GM19372 (cell line): ENCODE measurements around the gene NTN3.
A peak's percentile ranks its signal among the peaks of the same experiment; 100 is the strongest.
"Not testable (repeated sequence)": the region's sequence is repeated elsewhere in the genome, so short reads cannot be mapped to it uniquely, and the experiment has no call there.

ENCODE experiments used
- ATAC-seq: cut with Tn5 transposase; IDR thresholded peaks from one replicate; pipeline ENCODE4 v1.9.1; 2021; ENCODE audit warnings: mild to moderate bottlenecking, low read depth, moderate library complexity; ENCODE audit not compliant: unreplicated experiment

NTN3 gene

DNA sequence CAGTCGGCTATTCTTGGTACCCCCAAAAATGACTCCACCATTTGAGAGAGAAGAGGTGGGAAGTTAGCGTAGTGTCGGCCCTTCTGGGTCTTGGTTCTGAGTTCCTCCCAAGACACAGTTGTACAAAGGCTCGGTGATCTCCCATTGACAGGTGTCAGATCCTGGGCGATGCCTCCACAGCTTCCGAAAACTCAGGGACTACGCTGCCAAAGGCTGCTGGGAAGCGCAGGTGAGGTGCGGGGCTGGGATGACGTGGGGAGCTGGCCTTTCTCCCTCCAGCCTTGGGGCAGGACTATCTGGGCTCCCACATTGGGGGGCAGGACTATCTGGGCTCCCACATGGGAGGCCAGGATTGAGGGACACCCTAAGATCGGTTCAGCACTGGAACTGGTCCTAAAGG, 31.5 kb upstream of the NTN3 start:
- no peak for ATAC-seq

DNA sequence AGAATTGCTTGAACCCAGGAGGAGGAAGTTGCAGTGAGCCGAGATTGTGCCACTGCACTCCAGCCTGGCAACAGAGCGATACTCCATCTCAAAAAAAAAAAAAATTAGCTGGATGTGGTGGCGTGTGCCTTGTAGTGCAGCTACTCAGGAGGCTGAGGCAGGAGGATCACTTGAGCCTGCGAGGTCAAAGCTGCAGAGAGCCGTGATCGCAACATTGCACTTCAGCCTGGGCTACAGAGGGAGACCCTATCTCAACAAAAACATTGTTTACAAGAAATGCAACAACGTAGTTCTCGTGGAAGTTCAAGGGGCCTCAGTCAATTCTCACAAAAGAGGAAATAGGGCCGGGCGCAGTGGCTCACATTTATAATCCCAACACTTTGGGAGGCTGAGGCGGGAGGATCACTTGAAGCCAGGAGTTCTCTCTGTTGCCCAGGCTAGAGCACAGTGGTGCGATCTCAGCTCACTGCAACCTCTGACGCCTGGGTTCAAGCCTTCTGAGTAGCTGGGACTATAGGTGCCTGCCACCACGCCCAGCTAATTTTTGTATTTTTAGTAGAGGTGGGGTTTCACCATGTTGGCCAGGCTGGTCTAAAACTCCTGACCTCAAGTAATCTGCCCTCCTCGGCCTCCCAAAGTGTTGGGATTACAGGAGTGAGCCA, 29.8 kb upstream of the NTN3 start:
- not testable (repeated sequence) for ATAC-seq

DNA sequence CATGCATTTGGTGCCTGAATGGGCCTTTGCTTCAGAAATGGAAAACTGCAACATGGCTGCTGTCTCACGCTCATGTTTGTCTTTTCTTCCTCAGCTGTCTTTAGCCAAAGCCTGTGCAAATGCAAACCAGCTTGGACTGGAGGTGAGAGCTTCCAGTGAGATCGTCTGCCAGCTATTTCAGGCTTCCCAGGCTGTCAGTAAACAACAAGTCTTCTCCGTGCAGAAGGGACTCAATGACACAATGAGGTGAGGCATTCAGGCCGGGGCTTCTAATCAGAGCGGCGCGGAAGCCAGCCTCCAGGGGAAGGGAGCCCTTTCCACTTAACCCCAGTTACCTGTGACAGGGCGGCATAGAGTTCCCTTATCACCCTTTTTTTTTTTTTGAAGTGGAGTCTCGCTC, 27.5 kb upstream of the NTN3 start:
- no peak for ATAC-seq

DNA sequence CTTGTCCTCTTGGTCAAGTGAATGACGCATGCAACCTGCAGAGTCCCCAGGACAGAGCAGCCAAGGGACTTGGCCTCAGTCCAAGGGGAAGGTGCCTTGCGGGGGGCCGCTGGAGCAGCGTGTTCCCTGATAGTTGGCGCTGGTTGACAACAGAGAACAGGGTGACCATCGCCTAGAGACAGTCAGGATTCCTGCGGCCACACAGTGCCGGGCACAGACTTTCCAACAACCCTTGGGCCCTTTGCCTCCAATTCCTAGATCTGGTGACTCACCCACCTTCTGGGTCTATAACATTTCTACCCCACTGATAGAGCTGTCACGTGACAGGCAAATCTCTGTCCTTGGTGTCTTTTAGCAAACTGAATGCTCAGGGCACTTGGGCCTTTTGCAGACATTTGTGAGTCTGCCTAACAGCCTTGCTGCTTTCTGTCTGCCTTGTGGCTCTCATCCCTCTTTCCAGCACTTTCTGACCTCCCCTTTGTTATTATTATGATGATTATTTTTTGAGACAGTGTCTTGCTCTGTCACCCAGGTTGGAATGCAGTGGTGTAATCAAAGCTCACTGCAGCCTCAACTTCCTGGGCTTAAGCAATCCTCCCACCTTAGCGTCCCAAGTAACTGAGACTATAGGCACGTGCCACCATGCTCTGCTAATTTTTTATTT, 23.0 kb upstream of the NTN3 start:
- no peak for ATAC-seq

DNA sequence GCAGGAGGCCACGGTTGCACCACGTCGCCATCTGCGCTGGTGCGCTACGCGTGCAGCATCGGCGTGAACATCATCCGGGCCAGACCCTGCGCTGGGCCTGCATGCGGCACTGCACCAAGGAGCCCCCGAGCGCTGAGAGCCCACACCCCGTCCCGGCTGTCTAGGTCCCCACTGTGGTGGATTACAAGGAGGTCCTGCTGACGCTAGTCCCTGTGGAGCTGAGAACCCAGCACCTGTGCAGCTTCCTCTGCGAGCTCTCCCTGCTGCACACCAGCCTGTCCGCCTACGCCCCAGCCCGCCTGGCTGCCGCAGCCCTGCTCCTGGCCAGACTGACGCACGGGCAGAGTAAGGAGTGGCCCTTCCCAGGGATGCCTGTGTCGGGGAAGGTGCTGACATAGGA, 22.0 kb upstream of the NTN3 start:
- no peak for ATAC-seq

GRCh38 chr16:2450535-2450934, 20.6 kb upstream of the NTN3 start:
- ATAC-seq: no peak

GRCh38 chr16:2450975-2451381, 20.1 kb upstream of the NTN3 start:
- no peak for ATAC-seq

DNA sequence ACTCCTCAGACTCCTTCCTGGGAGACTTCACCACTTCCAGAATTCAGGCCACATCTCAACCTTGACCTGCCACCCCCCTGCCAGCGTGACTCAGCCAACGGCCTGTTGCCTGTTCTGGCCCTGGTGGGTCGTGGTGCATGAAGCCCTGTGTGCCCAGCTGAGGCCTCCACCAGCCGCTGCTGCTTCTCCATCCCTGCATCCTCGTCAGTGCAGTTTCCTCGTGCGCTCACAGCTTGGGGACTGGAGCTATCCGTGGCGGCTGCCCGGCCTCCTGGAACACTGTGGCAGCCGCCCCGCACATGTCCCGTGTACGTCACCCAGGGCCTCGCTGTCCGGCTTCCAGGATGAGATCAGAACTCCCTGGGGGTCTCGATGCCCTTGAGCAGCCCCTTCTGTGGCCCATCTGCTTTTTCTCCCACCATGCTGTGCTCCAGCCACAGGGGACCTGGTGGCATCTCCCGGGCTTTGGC, 19.2 kb upstream of the NTN3 start:
- no peak for ATAC-seq

GRCh38 chr16:2452650-2453049, 18.4 kb upstream of the NTN3 start:
- ATAC-seq: no peak

- no peak for ATAC-seq
Measured at GRCh38 chr16:2455081-2455845, 15.8 kb upstream of the NTN3 start.

- ATAC-seq: no peak
Measured at GRCh38 chr16:2456551-2457153, 14.4 kb upstream of the NTN3 start.

- ATAC-seq: no peak
Measured at GRCh38 chr16:2457267-2457666, 13.8 kb upstream of the NTN3 start.

GRCh38 chr16:2457946-2458345, 13.2 kb upstream of the NTN3 start:
- ATAC-seq: no peak

DNA sequence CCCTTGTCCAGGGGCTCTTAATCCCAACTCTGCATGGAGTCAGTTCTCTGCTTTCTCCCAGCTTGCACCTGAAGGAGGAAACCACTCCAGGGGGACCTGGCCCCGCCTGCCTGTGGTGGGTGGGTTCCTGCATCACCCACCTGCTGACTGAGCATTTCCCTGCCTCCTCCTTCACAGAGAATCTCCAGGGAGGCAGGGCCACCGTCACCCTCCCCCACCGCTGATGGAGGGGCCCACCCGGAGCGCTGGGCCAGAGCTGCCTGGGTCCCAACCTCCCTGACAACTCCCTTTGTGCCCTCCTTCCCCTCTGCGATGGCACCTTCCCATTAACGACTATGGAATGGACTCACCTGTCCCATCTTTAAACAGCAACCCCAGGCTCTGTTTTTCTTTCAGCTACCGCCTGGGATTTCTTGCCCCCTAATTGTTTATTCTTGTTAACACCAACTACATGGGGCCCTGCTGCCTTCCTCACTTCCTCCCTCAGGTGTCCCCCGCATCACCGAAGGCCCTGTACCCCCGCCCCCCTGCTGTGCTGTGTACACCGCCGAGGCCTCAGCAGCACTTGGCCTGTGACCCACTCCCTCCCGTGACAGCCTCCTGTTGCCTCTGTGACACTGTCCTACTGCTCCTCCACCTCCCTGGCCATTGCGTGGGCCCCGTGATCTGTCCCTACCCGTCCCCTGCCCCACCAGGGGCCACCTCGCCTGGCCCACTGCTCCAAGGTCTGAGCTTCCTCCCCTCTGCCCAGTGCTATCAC, 12.0 kb upstream of the NTN3 start:
- ATAC-seq: no peak

- ATAC-seq: peak; percentile 90
Measured at GRCh38 chr16:2459647-2460390, 11.3 kb upstream of the NTN3 start, which contains the start of gene TEDC2. Gene TEDC2, plus strand, starts transcription at chr16:2460109. Its CDS starts 36 bp downstream, at chr16:2460145.

GRCh38 chr16:2460391-2460713, 10.7 kb upstream of the NTN3 start:
- no peak for ATAC-seq

DNA sequence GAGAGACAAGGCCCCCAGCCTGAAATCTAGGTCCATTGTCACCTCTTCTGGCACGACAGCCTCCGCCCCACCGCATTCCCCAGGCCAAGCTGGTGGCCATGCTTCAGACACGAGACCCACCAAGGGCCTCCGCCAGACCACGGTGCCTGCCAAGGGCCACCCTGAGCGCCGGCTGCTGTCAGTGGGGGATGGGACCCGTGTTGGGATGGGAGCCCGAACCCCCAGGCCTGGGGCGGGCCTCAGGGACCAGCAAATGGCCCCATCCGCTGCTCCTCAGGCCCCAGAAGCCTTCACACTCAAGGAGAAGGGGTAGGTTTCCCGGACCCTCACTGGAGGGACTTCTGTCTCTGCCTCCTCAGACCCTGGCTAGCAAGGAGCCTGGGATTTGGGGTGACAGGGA, 10.2 kb upstream of the NTN3 start:
- ATAC-seq: no peak

GRCh38 chr16:2462031-2462866, 8.8 kb upstream of the NTN3 start:
- no peak for ATAC-seq

GRCh38 chr16:2464333-2464732, 6.8 kb upstream of the NTN3 start:
- ATAC-seq: no peak
